ENCODE data around the gene SLC25A26. TPM values are rescaled to one million over a fixed set of nuclear protein-coding genes. Genes with fewer than 3 reads are reported as not detected.

SLC25A26 gene
- total and polyA plus RNA-seq, 2 of the 13 experiments (the other 11 are each of a cell fraction or from before 2014, with no cell fraction given): 23.1 to 32.7 TPM

DNA sequence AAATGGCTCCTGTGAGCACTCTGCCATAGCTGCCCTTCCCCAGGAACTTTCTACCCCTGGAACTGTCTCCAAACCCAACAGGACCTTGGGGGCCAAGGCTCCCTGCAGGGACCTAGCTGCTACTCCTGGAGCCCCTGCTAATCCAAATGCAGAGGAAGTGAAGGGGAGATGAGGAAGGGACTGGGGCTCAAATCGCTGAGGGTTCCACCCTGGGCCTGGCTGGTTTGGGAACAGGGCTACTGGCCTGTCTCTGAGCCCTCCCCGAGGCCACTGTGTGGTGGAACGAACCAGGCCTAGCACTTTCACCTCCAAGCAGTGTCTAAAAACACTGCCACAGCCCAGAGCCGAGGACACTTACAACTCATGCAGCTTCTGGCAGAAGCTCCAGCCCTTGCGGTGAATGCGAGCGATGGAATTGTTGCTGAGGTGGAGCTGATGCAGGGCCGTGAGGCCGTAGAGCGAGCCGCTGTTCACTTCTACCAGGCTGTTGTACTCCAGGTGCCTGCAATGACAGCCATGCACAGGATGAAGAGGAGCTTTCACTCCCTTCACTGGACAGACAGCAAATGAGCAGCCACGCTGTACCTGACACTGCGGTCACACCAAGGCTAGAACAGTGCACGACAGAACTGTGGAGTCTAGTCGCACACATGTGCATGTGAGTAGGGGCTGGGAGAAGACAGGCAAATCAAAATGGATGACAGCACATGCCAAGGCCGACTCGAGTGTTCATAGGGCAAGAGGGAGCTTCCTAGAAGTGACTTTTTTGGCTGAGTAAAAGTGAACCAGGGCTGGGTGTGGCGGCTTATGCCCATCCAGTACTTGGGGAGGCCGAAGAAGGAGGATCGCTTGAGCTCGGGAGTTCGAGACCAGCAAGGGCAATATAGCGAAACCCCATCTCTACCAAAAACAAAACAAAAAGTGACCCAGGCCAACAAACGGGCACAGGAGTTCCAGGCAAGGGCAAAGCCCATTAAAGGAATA is 189.3 kb downstream of the SLC25A26 start:
- WGBS (ENCODE audit: low lambda C conversion rate): 96% methylated on average over 12 of the region's 24 CpGs

More for the DNA sequence above, 189.3 kb downstream of the SLC25A26 start:
- no peaks in the 10 kb centered on the region for H3K9me3 ChIP-seq (ENCODE audit: low read length)
- peaks cover 41 to 81% of the 10 kb centered on the region in 2 experiments for H3K36me3 ChIP-seq (replicated peaks in 1 of 2; ENCODE audit: control insufficient read depth in 1 of 2, insufficient read depth in 2 of 2, low read length in 2 of 2)
- no peaks in the 10 kb centered on the region for H4K20me1 ChIP-seq (ENCODE audit: insufficient read depth, low read length)
- FAIRE-seq: no peak
- no peaks in the 10 kb centered on the region for H3K79me2 ChIP-seq (ENCODE audit: insufficient read depth, low read length)
- no peaks in the 10 kb centered on the region for H3K27me3 ChIP-seq (ENCODE audit: control insufficient read depth in 1 of 2, insufficient read depth in 2 of 2, low read length in 2 of 2)
- in situ Hi-C loops (cut with HindIII; ENCODE audit: extremely low pct_ligation_motif_present, low pct_unique_long_range_greater_than_20kb): loop anchor here (5.0 kb wide), 2 partner anchors 87 to 407 kb away; no protein-coding TSS in a partner anchor
- H3K4me3 ChIP-seq (replicated peaks in 1 of 3; ENCODE audit: insufficient read depth in 1 of 3, low read depth in 2 of 3, low read length in 3 of 3): no peak overlapping the region
- BruUV-seq (replicated peaks): no TSS peak
- H3K4me2 ChIP-seq (ENCODE audit: low read depth, low read length): no peak overlapping the region
- H3K4me1 ChIP-seq (ENCODE audit: insufficient read depth, low read length): peaks cover 9% of the 10 kb centered on the region
- ATAC-seq: no peak
- intact Hi-C loops (cut with micrococcal nuclease; ENCODE audit: unreplicated experiment): loop anchor here (5.0 kb wide), 1 partner anchor 72 kb away; no protein-coding TSS in a partner anchor
- H3K27ac ChIP-seq (ENCODE audit: extremely low read length, insufficient read depth, low read length): no peak overlapping the region
- no peak overlapping the region for H3K9ac ChIP-seq (ENCODE audit: insufficient read depth, low read depth, low read length)
- no peak for DNase-seq (ENCODE audit: low spot score)
- H2AFZ ChIP-seq (ENCODE audit: low read length): no peak overlapping the region
- TF ChIP-seq ZNF335 (CRISPR knock-in tag; IDR thresholded peaks at IDR 0.05): no peak
- TF ChIP-seq XBP1 (CRISPR knock-in tag; IDR thresholded peaks at IDR 0.05): no peak
- no peak for TF ChIP-seq DMAP1 (CRISPR knock-in tag; IDR thresholded peaks at IDR 0.05)
- TF ChIP-seq, protein P1, sequence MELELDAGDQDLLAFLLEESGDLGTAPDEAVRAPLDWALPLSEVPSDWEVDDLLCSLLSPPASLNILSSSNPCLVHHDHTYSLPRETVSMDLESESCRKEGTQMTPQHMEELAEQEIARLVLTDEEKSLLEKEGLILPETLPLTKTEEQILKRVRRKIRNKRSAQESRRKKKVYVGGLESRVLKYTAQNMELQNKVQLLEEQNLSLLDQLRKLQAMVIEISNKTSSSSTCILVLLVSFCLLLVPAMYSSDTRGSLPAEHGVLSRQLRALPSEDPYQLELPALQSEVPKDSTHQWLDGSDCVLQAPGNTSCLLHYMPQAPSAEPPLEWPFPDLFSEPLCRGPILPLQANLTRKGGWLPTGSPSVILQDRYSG (CRISPR knock-in tag; IDR thresholded peaks at IDR 0.05): no peak
- TF ChIP-seq SNAI1 (CRISPR knock-in tag; IDR thresholded peaks at IDR 0.05; ENCODE audit: borderline replicate concordance): no peak
- TF ChIP-seq, protein P2, sequence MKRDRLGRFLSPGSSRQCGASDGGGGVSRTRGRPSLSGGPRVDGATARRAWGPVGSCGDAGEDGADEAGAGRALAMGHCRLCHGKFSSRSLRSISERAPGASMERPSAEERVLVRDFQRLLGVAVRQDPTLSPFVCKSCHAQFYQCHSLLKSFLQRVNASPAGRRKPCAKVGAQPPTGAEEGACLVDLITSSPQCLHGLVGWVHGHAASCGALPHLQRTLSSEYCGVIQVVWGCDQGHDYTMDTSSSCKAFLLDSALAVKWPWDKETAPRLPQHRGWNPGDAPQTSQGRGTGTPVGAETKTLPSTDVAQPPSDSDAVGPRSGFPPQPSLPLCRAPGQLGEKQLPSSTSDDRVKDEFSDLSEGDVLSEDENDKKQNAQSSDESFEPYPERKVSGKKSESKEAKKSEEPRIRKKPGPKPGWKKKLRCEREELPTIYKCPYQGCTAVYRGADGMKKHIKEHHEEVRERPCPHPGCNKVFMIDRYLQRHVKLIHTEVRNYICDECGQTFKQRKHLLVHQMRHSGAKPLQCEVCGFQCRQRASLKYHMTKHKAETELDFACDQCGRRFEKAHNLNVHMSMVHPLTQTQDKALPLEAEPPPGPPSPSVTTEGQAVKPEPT (CRISPR knock-in tag; IDR thresholded peaks at IDR 0.05; ENCODE audit: low read depth): no peak
- TF ChIP-seq, protein P3, sequence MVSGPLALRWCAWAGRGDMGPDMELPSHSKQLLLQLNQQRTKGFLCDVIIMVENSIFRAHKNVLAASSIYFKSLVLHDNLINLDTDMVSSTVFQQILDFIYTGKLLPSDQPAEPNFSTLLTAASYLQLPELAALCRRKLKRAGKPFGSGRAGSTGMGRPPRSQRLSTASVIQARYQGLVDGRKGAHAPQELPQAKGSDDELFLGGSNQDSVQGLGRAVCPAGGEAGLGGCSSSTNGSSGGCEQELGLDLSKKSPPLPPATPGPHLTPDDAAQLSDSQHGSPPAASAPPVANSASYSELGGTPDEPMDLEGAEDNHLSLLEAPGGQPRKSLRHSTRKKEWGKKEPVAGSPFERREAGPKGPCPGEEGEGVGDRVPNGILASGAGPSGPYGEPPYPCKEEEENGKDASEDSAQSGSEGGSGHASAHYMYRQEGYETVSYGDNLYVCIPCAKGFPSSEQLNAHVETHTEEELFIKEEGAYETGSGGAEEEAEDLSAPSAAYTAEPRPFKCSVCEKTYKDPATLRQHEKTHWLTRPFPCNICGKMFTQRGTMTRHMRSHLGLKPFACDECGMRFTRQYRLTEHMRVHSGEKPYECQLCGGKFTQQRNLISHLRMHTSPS (CRISPR knock-in tag; IDR thresholded peaks at IDR 0.05; ENCODE audit: low read depth): no peak
- no peak for TF ChIP-seq ZFX (CRISPR knock-in tag; IDR thresholded peaks at IDR 0.05; ENCODE audit: low read depth)
- ChIA-PET CTCF (ENCODE audit: low intra/inter-chr PET ratio, low total read pairs) (no interaction called here), POLR2A (interaction anchor here (1.0 to 1.3 kb wide), 2 partner anchors 72 to 399 kb away, joined by 3 read pairs; no protein-coding TSS in a partner anchor)
